ENCODE measurements around the gene IQCB1.
"Not testable (repeated sequence)": the region's sequence is repeated elsewhere in the genome, so short reads cannot be mapped to it uniquely, and the experiment has no call there.

The IQCB1 gene

GRCh38 chr3:121863801-121864200, 28.9 kb upstream of the IQCB1 start:
- Histone ChIP-seq H3K4me1 (ENCODE audit: insufficient read depth, low read length) (no peaks in the 10 kb centered on the region), H3K27me3 (ENCODE audit: insufficient read depth, low read length, poor library complexity) (no peaks in the 10 kb centered on the region), H3K79me2 (ENCODE audit: insufficient read depth, low read length) (no peaks in the 10 kb centered on the region), H2AFZ (ENCODE audit: low read depth, low read length) (no peak overlapping the region), H3K4me3 (ENCODE audit: low read depth in 1 of 2, low read length in 2 of 2) (no peak overlapping the region), H3K36me3 (ENCODE audit: insufficient read depth, low read length) (peaks cover 3% of the 10 kb centered on the region; the same call in 1 of the 2 replicates), H3K9me3 (ENCODE audit: insufficient read depth, low read length, severe bottlenecking) (peaks cover 8% of the 10 kb centered on the region), H3K27ac (ENCODE audit: low read length) (no peak overlapping the region), H3K9ac (ENCODE audit: low read depth, low read length) (no peak overlapping the region), H3K4me2 (ENCODE audit: insufficient read depth, low read length) (no peak overlapping the region), H4K20me1 (ENCODE audit: insufficient read depth, low read length) (no peaks in the 10 kb centered on the region)
- ATAC-seq (ENCODE audit: insufficient read depth, low read depth), result no peak
- no peak for DNase-seq
- TF ChIP-seq EZH2 (IDR thresholded peaks at IDR 0.05; ENCODE audit: borderline replicate concordance, low read depth, low read length, severe bottlenecking), result no peak
- no peak for TF ChIP-seq CTCF (IDR thresholded peaks at IDR 0.05; ENCODE audit: borderline replicate concordance, extremely low read depth, low read length, poor library complexity, severe bottlenecking)

DNA sequence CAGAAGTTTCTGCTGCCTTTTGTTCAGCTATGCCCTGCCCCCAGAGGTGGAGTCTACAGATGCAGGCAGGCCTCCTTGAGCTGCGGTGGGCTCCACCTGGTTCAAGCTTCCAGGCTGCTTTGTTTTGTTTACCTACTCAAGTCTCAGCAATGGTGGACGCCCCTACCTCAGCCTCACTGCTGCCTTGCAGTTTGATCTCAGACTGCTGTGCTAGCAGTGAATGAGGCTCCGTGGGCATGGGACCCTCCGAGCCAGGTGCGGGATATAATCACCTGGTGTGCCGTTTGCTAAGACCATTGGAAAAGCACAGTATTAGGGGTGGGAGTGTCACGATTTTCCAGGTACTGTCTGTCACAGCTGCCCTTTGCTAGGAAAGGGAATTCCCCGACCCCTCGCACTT, 28.4 kb upstream of the IQCB1 start:
- not testable (repeated sequence) for H3K9me3 ChIP-seq (ENCODE audit: insufficient read depth, low read length, severe bottlenecking); H2AFZ ChIP-seq (ENCODE audit: low read depth, low read length); H3K36me3 ChIP-seq (ENCODE audit: insufficient read depth, low read length); H4K20me1 ChIP-seq (ENCODE audit: insufficient read depth, low read length); H3K4me1 ChIP-seq (ENCODE audit: insufficient read depth, low read length); H3K4me2 ChIP-seq (ENCODE audit: insufficient read depth, low read length); H3K27ac ChIP-seq (ENCODE audit: low read length); H3K27me3 ChIP-seq (ENCODE audit: insufficient read depth, low read length, poor library complexity); H3K9ac ChIP-seq (ENCODE audit: low read depth, low read length); H3K79me2 ChIP-seq (ENCODE audit: insufficient read depth, low read length); DNase-seq; H3K4me3 ChIP-seq (ENCODE audit: low read depth in 1 of 2, low read length in 2 of 2); ATAC-seq (ENCODE audit: insufficient read depth, low read depth)

GRCh38 chr3:121857778-121858177, 22.9 kb upstream of the IQCB1 start:
- not testable (repeated sequence) for DNase-seq; H3K4me3 ChIP-seq (ENCODE audit: low read depth in 1 of 2, low read length in 2 of 2); H3K79me2 ChIP-seq (ENCODE audit: insufficient read depth, low read length); H3K4me1 ChIP-seq (ENCODE audit: insufficient read depth, low read length); H2AFZ ChIP-seq (ENCODE audit: low read depth, low read length); H3K36me3 ChIP-seq (ENCODE audit: insufficient read depth, low read length); H3K4me2 ChIP-seq (ENCODE audit: insufficient read depth, low read length); ATAC-seq (ENCODE audit: insufficient read depth, low read depth); H4K20me1 ChIP-seq (ENCODE audit: insufficient read depth, low read length); H3K27me3 ChIP-seq (ENCODE audit: insufficient read depth, low read length, poor library complexity); H3K9ac ChIP-seq (ENCODE audit: low read depth, low read length); H3K9me3 ChIP-seq (ENCODE audit: insufficient read depth, low read length, severe bottlenecking); H3K27ac ChIP-seq (ENCODE audit: low read length)

DNA sequence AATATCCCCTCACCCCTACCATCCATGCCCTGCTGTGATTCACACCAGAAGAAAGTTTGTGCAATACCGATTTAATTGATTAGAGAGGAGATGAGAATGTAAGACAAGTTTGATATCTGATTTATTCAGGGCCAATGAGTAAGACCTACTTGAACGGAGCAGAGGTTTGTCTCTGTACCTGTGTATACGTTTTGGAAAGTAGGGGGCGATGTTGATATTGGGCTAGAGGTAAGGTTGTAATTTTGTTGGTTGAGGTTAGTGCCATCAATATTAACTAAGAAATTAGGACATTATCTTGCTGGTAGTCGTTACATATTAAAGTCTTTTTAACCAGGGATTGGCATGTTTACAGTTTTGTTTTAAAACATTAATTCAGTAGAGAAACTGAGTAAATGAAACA, 20.7 kb upstream of the IQCB1 start:
- Histone ChIP-seq H3K4me2 (ENCODE audit: insufficient read depth, low read length) (no peak overlapping the region), H4K20me1 (ENCODE audit: insufficient read depth, low read length) (no peaks in the 10 kb centered on the region), H3K9ac (ENCODE audit: low read depth, low read length) (no peak overlapping the region), H3K79me2 (ENCODE audit: insufficient read depth, low read length) (no peaks in the 10 kb centered on the region), H3K9me3 (ENCODE audit: insufficient read depth, low read length, severe bottlenecking) (no peaks in the 10 kb centered on the region), H3K4me3 (ENCODE audit: low read depth in 1 of 2, low read length in 2 of 2) (no peak overlapping the region), H3K27me3 (ENCODE audit: insufficient read depth, low read length, poor library complexity) (no peaks in the 10 kb centered on the region), H3K4me1 (ENCODE audit: insufficient read depth, low read length) (no peaks in the 10 kb centered on the region), H2AFZ (ENCODE audit: low read depth, low read length) (no peak overlapping the region), H3K36me3 (ENCODE audit: insufficient read depth, low read length) (no peaks in the 10 kb centered on the region), H3K27ac (ENCODE audit: low read length) (no peak overlapping the region)
- DNase-seq (no peak), ATAC-seq (ENCODE audit: insufficient read depth, low read depth) (peak; percentile 48; the same call in 1 of the 3 replicates)
- TF ChIP-seq EZH2 (IDR thresholded peaks at IDR 0.05; ENCODE audit: borderline replicate concordance, low read depth, low read length, severe bottlenecking), result no peak
- peak; percentile 52 for TF ChIP-seq CTCF (IDR thresholded peaks at IDR 0.05; ENCODE audit: borderline replicate concordance, extremely low read depth, low read length, poor library complexity, severe bottlenecking)

All from DND-41 (cell line).